GM23338 (cell line): ENCODE data around the gene MPZL1. TPM values are rescaled to one million over a fixed set of nuclear protein-coding genes. Genes with fewer than 3 reads are reported as not detected.

ENCODE experiments used
- ATAC-seq: fragments of 200-7000 bp; cut with Tn5 transposase; 3 replicates; pipeline ENCODE4 v1.9.1; 2020
- DNase-seq: peaks from one replicate; pipeline ENCODE4 v3.0.0-alpha.2; 2015; ENCODE audit warnings: low spot score
- H2AFZ ChIP-seq: fragments of 200-600 bp; sonication (generic); 2 replicates; pipeline ENCODE4 v1.8.0; 2016; ENCODE audit warnings: antibody characterized with exemption, mild to moderate bottlenecking, moderate library complexity
- H3F3A ChIP-seq: fragments of 200-600 bp; sonication (generic); replicated peaks from 2 replicates; pipeline ENCODE4 v1.8.0; 2017; ENCODE audit warnings: antibody characterized with exemption, mixed run types, low read depth
- H3K27ac ChIP-seq: fragments of 200-600 bp; sonication (generic); 2 replicates; pipeline ENCODE4 v1.6.1; 2016; ENCODE audit warnings: low read depth
- H3K27me3 ChIP-seq: fragments of 200-600 bp; sonication (generic); 2 replicates; pipeline ENCODE4 v1.8.0; 2016; ENCODE audit warnings: mild to moderate bottlenecking, mixed run types, moderate library complexity; ENCODE audit not compliant: insufficient read depth
- H3K36me3 ChIP-seq: fragments of 200-600 bp; sonication (generic); 2 replicates; pipeline ENCODE4 v1.8.0; 2016; ENCODE audit warnings: mild to moderate bottlenecking; ENCODE audit not compliant: insufficient read depth
- H3K4me1 ChIP-seq: fragments of 200-600 bp; sonication (generic); 2 replicates; pipeline ENCODE4 v1.8.0; 2016; ENCODE audit warnings: mild to moderate bottlenecking, moderate library complexity; ENCODE audit not compliant: insufficient read depth
- H3K4me2 ChIP-seq: fragments of 200-600 bp; sonication (generic); 2 replicates; pipeline ENCODE4 v1.7.1; 2017; ENCODE audit warnings: mixed run types
- H3K4me3 ChIP-seq: fragments of 200-600 bp; sonication (generic); 2 replicates; pipeline ENCODE4 v1.6.1; 2016; ENCODE audit warnings: mixed run types
- H3K79me2 ChIP-seq: fragments of 200-600 bp; sonication (generic); replicated peaks from 2 replicates; pipeline ENCODE4 v1.8.0; 2017; ENCODE audit warnings: mild to moderate bottlenecking; ENCODE audit not compliant: insufficient read depth
- H3K9me2 ChIP-seq: fragments of 200-600 bp; sonication (generic); 2 replicates; pipeline ENCODE4 v1.8.0; 2017; ENCODE audit not compliant: insufficient read depth
- H4K20me1 ChIP-seq: fragments of 200-600 bp; sonication (generic); replicated peaks from 2 replicates; pipeline ENCODE4 v1.8.0; 2017; ENCODE audit warnings: mild to moderate bottlenecking; ENCODE audit not compliant: insufficient read depth
- H3K27ac Mint-ChIP-seq: 2 replicates; pipeline ENCODE4 v1.8.0; 2020; ENCODE audit warnings: inconsistent platforms, mild to moderate bottlenecking, moderate library complexity, mixed read lengths
- H3K27me3 Mint-ChIP-seq: 3 replicates; pipeline ENCODE4 v1.8.0; 2022; ENCODE audit warnings: low read depth, mild to moderate bottlenecking, moderate library complexity, mixed read lengths, inconsistent platforms; ENCODE audit not compliant: insufficient read depth, poor library complexity
- H3K36me3 Mint-ChIP-seq: 3 replicates; pipeline ENCODE4 v1.8.0; 2021; ENCODE audit warnings: low read depth, mild to moderate bottlenecking, inconsistent platforms, moderate library complexity, mixed read lengths
- H3K4me1 Mint-ChIP-seq: 3 replicates; pipeline ENCODE4 v1.8.0; 2020; ENCODE audit warnings: mild to moderate bottlenecking, inconsistent platforms, mixed read lengths
- H3K4me3 Mint-ChIP-seq: 3 replicates; pipeline ENCODE4 v1.8.0; 2021; ENCODE audit warnings: moderate library complexity, mild to moderate bottlenecking, inconsistent platforms, mixed read lengths
- H3K9me3 Mint-ChIP-seq: 3 replicates; pipeline ENCODE4 v1.8.0; 2020; ENCODE audit warnings: moderate library complexity, mild to moderate bottlenecking, inconsistent platforms, mixed read lengths
- EZH2 ChIP-seq: fragments of 200-600 bp; sonication (generic); IDR thresholded peaks from one replicate; pipeline ENCODE4 v1.8.0; 2017; ENCODE audit warnings: antibody characterized with exemption, mild to moderate bottlenecking, low read depth; ENCODE audit not compliant: unreplicated experiment
- JUNB ChIP-seq: IDR thresholded peaks from one replicate; pipeline ENCODE4 v1.6.1; 2016; ENCODE audit warnings: antibody characterized with exemption; ENCODE audit not compliant: unreplicated experiment
- POLR2AphosphoS5 ChIP-seq: IDR thresholded peaks from 2 replicates; pipeline ENCODE4 v1.6.1; 2016; ENCODE audit warnings: antibody characterized with exemption, low read depth
- REST ChIP-seq: IDR thresholded peaks from one replicate; pipeline ENCODE4 v1.6.1; 2018; ENCODE audit warnings: antibody characterized with exemption; ENCODE audit not compliant: unreplicated experiment
- ZNF462 ChIP-seq: fragments of 250-450 bp; sonication (Bioruptor Pico); IDR thresholded peaks from 2 replicates; pipeline ENCODE4 v1.5.0; 2020; ENCODE audit warnings: mild to moderate bottlenecking, moderate library complexity
- polyA plus RNA-seq: library from polyadenylated mRNA; unstranded; fragments of >200 nt; fragmentation: Nextera tagmentation; extraction: Ambion mirVana; gene quantifications from 2 replicates; pipeline ENCODE4 v1.2.1, GENCODE V29; 2016
- total RNA-seq: library from RNA; depleted of rRNA; stranded (reverse); fragments of >200 nt; shearing (Covaris generic); gene quantifications from 2 replicates; pipeline ENCODE4 v1.2.3, GENCODE V29; 2014

Gene MPZL1
- total and polyA plus RNA-seq, 2 experiments from 2014 or later = 35.1 to 85.1 TPM

DNA sequence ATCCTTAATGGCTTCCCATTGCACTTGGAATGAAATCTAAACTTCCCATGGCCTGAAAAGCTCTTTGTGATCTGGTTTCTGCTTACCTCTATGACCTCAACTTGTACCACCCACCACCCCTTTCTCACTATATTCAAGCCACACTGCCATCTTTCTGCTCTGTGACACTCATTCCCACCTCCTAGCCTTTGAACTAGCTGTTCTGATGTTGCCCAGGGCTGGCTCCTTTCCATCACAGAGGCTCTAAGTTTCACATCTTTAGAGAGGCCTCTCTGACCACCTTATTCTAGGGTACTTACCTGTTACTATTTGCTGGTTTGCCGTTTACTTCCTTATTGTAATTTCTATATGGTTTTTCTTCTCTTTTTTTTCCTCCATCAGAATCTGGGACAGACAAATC lies 4.2 kb downstream of the MPZL1 start (continued):
- TF ChIP-seq ZNF462 (CRISPR knock-in tag) (no peak), REST (no peak), JUNB (no peak)

GRCh38 chr1:167728818-167729410 lies 7.1 kb downstream of the MPZL1 start:
- no peaks in the 10 kb centered on the region for H3K9me3 Mint-ChIP-seq
- no peak for ATAC-seq
- Histone ChIP-seq H3K36me3 (no peaks in the 10 kb centered on the region), H3F3A (no peaks in the 10 kb centered on the region), H3K9me2 (no peaks in the 10 kb centered on the region), H3K4me2 (no peak overlapping the region), H3K4me3 (no peak overlapping the region), H3K27me3 (no peaks in the 10 kb centered on the region), H3K79me2 (peaks cover 100% of the 10 kb centered on the region), H4K20me1 (peaks cover 67% of the 10 kb centered on the region), H3K27ac (no peak overlapping the region), H3K4me1 (peaks cover 20% of the 10 kb centered on the region), H2AFZ (no peak overlapping the region)
- peaks cover 1% of the 10 kb centered on the region for H3K27me3 Mint-ChIP-seq
- no peak overlapping the region for H3K27ac Mint-ChIP-seq
- H3K36me3 Mint-ChIP-seq = peaks cover 28% of the 10 kb centered on the region
- TF ChIP-seq REST (no peak), EZH2 (no peak), POLR2AphosphoS5 (no peak)
- H3K4me3 Mint-ChIP-seq = no peak overlapping the region
- no peak for DNase-seq
- H3K4me1 Mint-ChIP-seq = peaks cover 25% of the 10 kb centered on the region
